Retinal pigment epithelial cell (primary cell): Measurements from ENCODE around the gene MED6.

Experiments used
- DNase-seq: peaks from one replicate; pipeline ENCODE4 v3.0.0-alpha.2; 2010; ENCODE audit warnings: low read depth
- H3K4me3 ChIP-seq: 2 replicates; pipeline ENCODE4 v1.5.1; 2011; ENCODE audit warnings: mild to moderate bottlenecking, low read length, control low read depth, moderate library complexity
- TF ChIP-seq, protein P1 (sequence below): conservative IDR thresholded peaks from 2 replicates; pipeline ENCODE4 v1.5.1; 2011; ENCODE audit warnings: low read depth, low read length, control low read depth, inconsistent platforms

The MED6 gene

DNA sequence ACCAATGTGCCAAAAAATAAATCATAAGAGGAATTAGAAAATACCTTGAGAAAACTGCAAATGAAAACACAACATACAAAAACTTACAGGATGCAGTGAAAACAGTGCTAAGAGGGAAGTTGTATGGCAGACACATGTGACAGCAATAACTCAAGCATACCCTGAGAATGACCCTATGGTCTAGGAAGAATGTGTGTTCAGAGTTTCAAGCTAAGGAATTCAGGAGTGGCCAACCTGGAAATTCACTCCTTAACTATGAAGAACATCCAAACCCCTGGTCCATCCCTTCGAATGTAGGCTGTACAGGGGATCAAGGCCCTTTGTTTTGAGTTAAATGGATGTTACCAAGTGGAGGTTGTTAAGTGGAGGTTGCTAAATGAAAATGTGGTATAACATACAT, 24.5 kb upstream of the MED6 start:
- TF ChIP-seq, protein P1, sequence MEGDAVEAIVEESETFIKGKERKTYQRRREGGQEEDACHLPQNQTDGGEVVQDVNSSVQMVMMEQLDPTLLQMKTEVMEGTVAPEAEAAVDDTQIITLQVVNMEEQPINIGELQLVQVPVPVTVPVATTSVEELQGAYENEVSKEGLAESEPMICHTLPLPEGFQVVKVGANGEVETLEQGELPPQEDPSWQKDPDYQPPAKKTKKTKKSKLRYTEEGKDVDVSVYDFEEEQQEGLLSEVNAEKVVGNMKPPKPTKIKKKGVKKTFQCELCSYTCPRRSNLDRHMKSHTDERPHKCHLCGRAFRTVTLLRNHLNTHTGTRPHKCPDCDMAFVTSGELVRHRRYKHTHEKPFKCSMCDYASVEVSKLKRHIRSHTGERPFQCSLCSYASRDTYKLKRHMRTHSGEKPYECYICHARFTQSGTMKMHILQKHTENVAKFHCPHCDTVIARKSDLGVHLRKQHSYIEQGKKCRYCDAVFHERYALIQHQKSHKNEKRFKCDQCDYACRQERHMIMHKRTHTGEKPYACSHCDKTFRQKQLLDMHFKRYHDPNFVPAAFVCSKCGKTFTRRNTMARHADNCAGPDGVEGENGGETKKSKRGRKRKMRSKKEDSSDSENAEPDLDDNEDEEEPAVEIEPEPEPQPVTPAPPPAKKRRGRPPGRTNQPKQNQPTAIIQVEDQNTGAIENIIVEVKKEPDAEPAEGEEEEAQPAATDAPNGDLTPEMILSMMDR, result no peak
- DNase-seq, result peak; percentile 41
- H3K4me3 ChIP-seq, result no peak overlapping the region

DNA sequence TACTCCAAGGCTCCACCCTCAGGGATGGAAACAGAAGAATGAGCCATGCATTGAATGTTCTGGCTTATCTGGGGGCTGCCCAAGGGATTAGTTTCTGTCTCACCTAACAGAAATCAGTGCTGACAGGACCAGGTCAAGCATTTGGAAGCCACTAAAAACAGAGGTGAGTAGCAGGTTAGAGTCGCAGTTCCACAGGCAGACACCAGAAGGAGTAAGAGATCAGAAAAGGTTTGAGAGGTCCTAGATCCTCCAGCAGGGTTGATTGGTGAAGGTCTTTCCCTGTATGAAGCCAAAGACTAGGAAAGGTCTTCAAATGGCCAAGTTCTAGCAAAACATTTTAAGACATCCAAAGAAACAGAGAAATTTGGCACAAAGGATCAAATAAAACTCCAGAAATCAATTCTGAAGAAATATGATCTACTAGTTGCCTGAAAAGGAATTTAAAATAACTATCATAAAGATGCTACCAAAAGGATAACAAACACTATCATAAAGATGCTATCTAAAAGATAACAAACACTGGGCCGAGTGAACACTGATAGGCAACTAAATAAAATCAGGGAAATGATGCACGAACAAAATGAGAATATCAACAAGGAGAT, 21.8 kb upstream of the MED6 start:
- DNase-seq, result peak; percentile 30
- no peak overlapping the region for H3K4me3 ChIP-seq
- TF ChIP-seq, protein P1, result peak; percentile 97

DNA sequence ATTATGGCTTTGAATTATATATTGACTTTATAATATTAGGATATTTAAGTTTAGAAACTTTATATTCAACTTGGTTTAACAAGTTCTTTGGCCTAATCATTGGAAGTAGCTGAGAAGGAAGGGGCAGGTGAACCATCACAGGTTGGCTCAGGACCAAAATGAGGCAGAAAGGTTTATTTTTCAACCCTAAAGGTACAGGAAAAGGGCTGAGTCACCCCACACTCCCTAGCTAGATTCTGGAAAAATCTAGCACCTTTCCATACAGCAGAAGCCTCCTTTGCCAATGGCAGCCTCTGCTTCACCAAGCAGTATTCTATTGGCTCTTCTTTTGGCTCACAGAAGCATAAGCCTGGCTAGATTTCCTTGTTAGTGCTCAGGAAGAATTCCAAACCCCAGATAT, 19.3 kb upstream of the MED6 start:
- TF ChIP-seq, protein P1, result no peak
- no peak for DNase-seq
- H3K4me3 ChIP-seq, result no peak overlapping the region

DNA sequence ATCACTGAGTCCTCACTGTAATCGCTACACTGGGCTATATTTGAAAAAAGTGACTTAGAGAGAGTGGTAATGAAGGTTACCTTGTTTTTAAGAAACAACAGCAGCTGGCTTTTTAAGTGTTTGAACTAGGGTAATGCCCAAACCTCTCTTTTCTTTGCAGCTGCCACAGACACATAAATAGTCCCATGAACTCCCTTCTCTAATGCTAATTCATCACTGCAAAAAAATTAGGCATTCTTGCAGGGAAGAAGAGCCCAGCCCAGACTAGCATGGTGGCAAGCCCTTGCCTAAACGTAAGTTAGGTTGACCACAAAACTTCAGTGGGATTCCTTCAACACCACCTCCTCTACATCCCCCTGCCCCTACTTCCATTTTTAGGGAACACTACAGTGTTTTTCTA, 17.9 kb upstream of the MED6 start:
- DNase-seq, result no peak
- H3K4me3 ChIP-seq, result no peak overlapping the region
- TF ChIP-seq, protein P1, result no peak

- TF ChIP-seq, protein P1, result no peak
These were observed 16.2 kb upstream of the MED6 start for GRCh38 chr14:70616646-70617045.

DNA sequence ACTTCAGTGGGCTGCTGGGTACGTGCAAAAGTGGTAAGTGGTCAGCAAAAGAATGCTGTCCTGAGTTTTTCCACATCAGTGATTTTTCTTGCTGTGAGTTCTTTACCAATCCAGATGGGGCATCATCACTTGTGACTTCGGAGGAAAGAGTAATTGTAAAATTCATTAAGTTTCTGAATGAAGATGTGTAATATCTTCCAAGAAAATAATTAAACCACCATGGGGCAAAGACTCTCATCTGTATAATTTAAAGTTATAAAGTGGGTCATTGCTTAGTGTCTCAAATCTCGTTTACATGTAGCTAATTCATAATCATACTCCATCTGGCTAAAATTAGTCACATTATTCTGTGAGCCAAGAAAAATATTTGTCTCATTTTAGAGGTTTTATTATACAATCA, 10.8 kb upstream of the MED6 start:
- DNase-seq, result no peak
- H3K4me3 ChIP-seq, result no peak overlapping the region
- TF ChIP-seq, protein P1, result no peak

More at GRCh38 chr14:70616646-70617045, 16.2 kb upstream of the MED6 start:
- H3K4me3 ChIP-seq, result no peak overlapping the region
- no peak for DNase-seq

DNA sequence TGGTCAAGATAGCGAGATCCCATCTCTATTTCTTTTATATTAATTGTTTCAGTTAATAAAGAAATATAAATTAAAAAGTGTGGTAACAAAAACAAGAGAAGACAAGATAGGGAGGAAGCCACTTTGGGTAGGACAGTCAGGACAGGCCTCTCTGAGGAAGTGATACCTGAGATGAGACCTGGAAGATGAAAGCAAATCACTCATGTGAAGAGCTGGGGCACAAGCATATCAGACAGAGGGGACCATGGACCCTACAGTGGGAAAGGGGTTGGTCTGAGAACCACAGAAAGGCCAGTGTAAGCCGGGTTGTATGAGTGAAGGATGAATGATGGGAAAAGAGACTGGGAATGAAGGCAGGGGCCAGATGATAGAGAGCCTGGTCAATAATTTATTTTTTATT, 1.8 kb upstream of the MED6 start:
- no peak for DNase-seq
- H3K4me3 ChIP-seq, result no peak overlapping the region
- TF ChIP-seq, protein P1, result no peak
